WTC11 (cell line): ENCODE results near the gene MYBPC2. TPM values are rescaled to one million over a fixed set of nuclear protein-coding genes. Genes with fewer than 3 reads are reported as not detected.

Source experiments
- ATAC-seq: fragments of 200-7000 bp; cut with Tn5 transposase; 2 replicates; pipeline ENCODE4 v1.10.0; 2021; ENCODE audit warnings: mild to moderate bottlenecking, moderate library complexity
- CTCF ChIA-PET: fragments of 300-600 bp; sonication (Branson Sonifier 250); formaldehyde crosslinking; loops from one replicate; lab custom pipeline; 2021; ENCODE audit warnings: antibody characterized with exemption; lab: Charles Lee
- POLR2A ChIA-PET: fragments of 350-600 bp; sonication (Branson Sonifier 250); formaldehyde crosslinking; loops from one replicate; lab custom pipeline; 2021; ENCODE audit warnings: antibody characterized with exemption; lab: Charles Lee
- DNase-seq: peaks from one replicate; pipeline ENCODE4 v3.0.0; 2021; ENCODE audit warnings: low spot score
- H3K27ac Mint-ChIP-seq: 2 replicates; pipeline ENCODE4 v1.8.0; 2021; ENCODE audit warnings: mixed read lengths
- H3K27me3 Mint-ChIP-seq: 2 replicates; pipeline ENCODE4 v1.8.0; 2021; ENCODE audit warnings: low read depth, mild to moderate bottlenecking, moderate library complexity, mixed read lengths
- H3K36me3 Mint-ChIP-seq: 2 replicates; pipeline ENCODE4 v1.8.0; 2021; ENCODE audit warnings: mixed read lengths
- H3K4me1 Mint-ChIP-seq: 2 replicates; pipeline ENCODE4 v1.8.0; 2022; ENCODE audit warnings: mixed read lengths
- H3K4me3 Mint-ChIP-seq: 2 replicates; pipeline ENCODE4 v1.8.0; 2021; ENCODE audit warnings: mild to moderate bottlenecking, moderate library complexity, mixed read lengths
- H3K9me3 Mint-ChIP-seq: 2 replicates; pipeline ENCODE4 v1.8.0; 2021; ENCODE audit warnings: mixed read lengths
- CBFB ChIP-seq: sonication (generic); formaldehyde crosslinking; IDR thresholded peaks from 2 replicates; pipeline ENCODE4 v1.8.1; 2022; ENCODE audit warnings: mild to moderate bottlenecking, low read depth, missing genetic modification reagents
- CREB1 ChIP-seq: sonication (generic); formaldehyde crosslinking; IDR thresholded peaks from 2 replicates; pipeline ENCODE4 v1.8.0; 2023; ENCODE audit warnings: mild to moderate bottlenecking, missing genetic modification reagents
- E2F4 ChIP-seq: sonication (generic); formaldehyde crosslinking; IDR thresholded peaks from 2 replicates; pipeline ENCODE4 v1.8.1; 2022; ENCODE audit warnings: low read depth, mild to moderate bottlenecking, moderate library complexity, missing genetic modification reagents, borderline replicate concordance
- ESRRA ChIP-seq: sonication (generic); formaldehyde crosslinking; IDR thresholded peaks from 2 replicates; pipeline ENCODE4 v1.8.1; 2022; ENCODE audit warnings: mild to moderate bottlenecking, missing genetic modification reagents, borderline replicate concordance
- ETV6 ChIP-seq: sonication (generic); formaldehyde crosslinking; IDR thresholded peaks from 2 replicates; pipeline ENCODE4 v1.8.1; 2022; ENCODE audit warnings: mild to moderate bottlenecking, missing genetic modification reagents
- HMGA2 ChIP-seq: fragments of 250-450 bp; sonication (Bioruptor Pico); IDR thresholded peaks from 2 replicates; pipeline ENCODE4 v1.4.0; 2021; ENCODE audit warnings: mild to moderate bottlenecking, moderate library complexity
- NR1H2 ChIP-seq: sonication (generic); formaldehyde crosslinking; IDR thresholded peaks from 2 replicates; pipeline ENCODE4 v1.9.0; 2021; ENCODE audit warnings: mild to moderate bottlenecking, moderate library complexity, missing genetic modification reagents
- SOX15 ChIP-seq: fragments of 250-450 bp; sonication (Bioruptor Pico); IDR thresholded peaks from 2 replicates; pipeline ENCODE4 v1.9.0; 2021; ENCODE audit warnings: mild to moderate bottlenecking
- SP1 ChIP-seq: sonication (generic); formaldehyde crosslinking; conservative IDR thresholded peaks from 2 replicates; pipeline ENCODE4 v1.8.1; 2022; ENCODE audit warnings: missing genetic modification reagents
- ZBTB43 ChIP-seq: sonication (generic); formaldehyde crosslinking; IDR thresholded peaks from 2 replicates; pipeline ENCODE4 v1.8.1; 2023; ENCODE audit warnings: mild to moderate bottlenecking, missing genetic modification reagents
- ZNF219 ChIP-seq: sonication (generic); formaldehyde crosslinking; IDR thresholded peaks from 2 replicates; pipeline ENCODE4 v1.8.0; 2023; ENCODE audit warnings: missing genetic modification reagents, mild to moderate bottlenecking, borderline replicate concordance
- ZNF396 ChIP-seq: fragments of 250-450 bp; sonication (Bioruptor Pico); IDR thresholded peaks from 2 replicates; pipeline ENCODE4 v1.8.0; 2021; ENCODE audit warnings: mild to moderate bottlenecking, moderate library complexity, borderline replicate concordance
- ZNF416 ChIP-seq: fragments of 250-450 bp; sonication (Bioruptor Pico); IDR thresholded peaks from 2 replicates; pipeline ENCODE4 v1.9.0; 2021; ENCODE audit warnings: mild to moderate bottlenecking, inconsistent platforms
- ZNF532 ChIP-seq: fragments of 250-450 bp; sonication (Bioruptor Pico); IDR thresholded peaks from 2 replicates; pipeline ENCODE4 v1.9.0; 2021; ENCODE audit warnings: mild to moderate bottlenecking, borderline replicate concordance
- total RNA-seq: library from RNA; stranded (reverse); gene quantifications from 3 replicates; pipeline ENCODE4 v1.2.3, GENCODE V29; 2021
- TF ChIP-seq, protein P1 (sequence below): sonication (generic); formaldehyde crosslinking; IDR thresholded peaks from 2 replicates; pipeline ENCODE4 v1.8.0; 2023; ENCODE audit warnings: mild to moderate bottlenecking, missing genetic modification reagents
- TF ChIP-seq, protein P2 (sequence below): sonication (generic); formaldehyde crosslinking; IDR thresholded peaks from 2 replicates; pipeline ENCODE4 v1.8.0; 2022; ENCODE audit warnings: mild to moderate bottlenecking, missing genetic modification reagents
- TF ChIP-seq, protein P3 (sequence below): sonication (generic); formaldehyde crosslinking; IDR thresholded peaks from 2 replicates; pipeline ENCODE4 v1.8.1; 2022; ENCODE audit warnings: mild to moderate bottlenecking, missing genetic modification reagents, moderate library complexity, borderline replicate concordance
- TF ChIP-seq, protein P4 (sequence below): sonication (generic); formaldehyde crosslinking; IDR thresholded peaks from 2 replicates; pipeline ENCODE4 v1.8.0; 2022; ENCODE audit warnings: mild to moderate bottlenecking, missing genetic modification reagents

MYBPC2 gene
- total RNA-seq, 1 experiment from 2014 or later: 2.6 TPM

GRCh38 chr19:50447053-50447452, 14.4 kb downstream of the MYBPC2 start:
- ChIA-PET CTCF (interaction anchor here (1.0 kb wide), 1 partner anchor 19 kb away, joined by 3 read pairs; no protein-coding TSS in a partner anchor), POLR2A (no interaction called here)
- ATAC-seq (no peak), DNase-seq (no peak)
- Mint-ChIP-seq H3K27me3 (peaks cover 9% of the 10 kb centered on the region; the same call in 1 of the 2 replicates), H3K36me3 (peaks cover 3% of the 10 kb centered on the region), H3K4me3 (no peak overlapping the region), H3K9me3 (peaks cover 11% of the 10 kb centered on the region), H3K27ac (no peak overlapping the region), H3K4me1 (peaks cover 6% of the 10 kb centered on the region; the same call in 1 of the 2 replicates)
- TF ChIP-seq E2F4 (CRISPR knock-in tag) (no peak), ZNF416 (CRISPR knock-in tag) (no peak), ETV6 (CRISPR knock-in tag) (no peak), SOX15 (no peak), CBFB (CRISPR knock-in tag) (no peak), ZBTB43 (CRISPR knock-in tag) (no peak), ZNF396 (CRISPR knock-in tag) (no peak), SP1 (no peak), NR1H2 (CRISPR knock-in tag) (no peak)
- TF ChIP-seq, protein P1, sequence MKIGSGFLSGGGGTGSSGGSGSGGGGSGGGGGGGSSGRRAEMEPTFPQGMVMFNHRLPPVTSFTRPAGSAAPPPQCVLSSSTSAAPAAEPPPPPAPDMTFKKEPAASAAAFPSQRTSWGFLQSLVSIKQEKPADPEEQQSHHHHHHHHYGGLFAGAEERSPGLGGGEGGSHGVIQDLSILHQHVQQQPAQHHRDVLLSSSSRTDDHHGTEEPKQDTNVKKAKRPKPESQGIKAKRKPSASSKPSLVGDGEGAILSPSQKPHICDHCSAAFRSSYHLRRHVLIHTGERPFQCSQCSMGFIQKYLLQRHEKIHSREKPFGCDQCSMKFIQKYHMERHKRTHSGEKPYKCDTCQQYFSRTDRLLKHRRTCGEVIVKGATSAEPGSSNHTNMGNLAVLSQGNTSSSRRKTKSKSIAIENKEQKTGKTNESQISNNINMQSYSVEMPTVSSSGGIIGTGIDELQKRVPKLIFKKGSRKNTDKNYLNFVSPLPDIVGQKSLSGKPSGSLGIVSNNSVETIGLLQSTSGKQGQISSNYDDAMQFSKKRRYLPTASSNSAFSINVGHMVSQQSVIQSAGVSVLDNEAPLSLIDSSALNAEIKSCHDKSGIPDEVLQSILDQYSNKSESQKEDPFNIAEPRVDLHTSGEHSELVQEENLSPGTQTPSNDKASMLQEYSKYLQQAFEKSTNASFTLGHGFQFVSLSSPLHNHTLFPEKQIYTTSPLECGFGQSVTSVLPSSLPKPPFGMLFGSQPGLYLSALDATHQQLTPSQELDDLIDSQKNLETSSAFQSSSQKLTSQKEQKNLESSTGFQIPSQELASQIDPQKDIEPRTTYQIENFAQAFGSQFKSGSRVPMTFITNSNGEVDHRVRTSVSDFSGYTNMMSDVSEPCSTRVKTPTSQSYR (CRISPR knock-in tag): no peak
- TF ChIP-seq, protein P2, sequence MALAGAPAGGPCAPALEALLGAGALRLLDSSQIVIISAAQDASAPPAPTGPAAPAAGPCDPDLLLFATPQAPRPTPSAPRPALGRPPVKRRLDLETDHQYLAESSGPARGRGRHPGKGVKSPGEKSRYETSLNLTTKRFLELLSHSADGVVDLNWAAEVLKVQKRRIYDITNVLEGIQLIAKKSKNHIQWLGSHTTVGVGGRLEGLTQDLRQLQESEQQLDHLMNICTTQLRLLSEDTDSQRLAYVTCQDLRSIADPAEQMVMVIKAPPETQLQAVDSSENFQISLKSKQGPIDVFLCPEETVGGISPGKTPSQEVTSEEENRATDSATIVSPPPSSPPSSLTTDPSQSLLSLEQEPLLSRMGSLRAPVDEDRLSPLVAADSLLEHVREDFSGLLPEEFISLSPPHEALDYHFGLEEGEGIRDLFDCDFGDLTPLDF: no peak
- TF ChIP-seq, protein P3, sequence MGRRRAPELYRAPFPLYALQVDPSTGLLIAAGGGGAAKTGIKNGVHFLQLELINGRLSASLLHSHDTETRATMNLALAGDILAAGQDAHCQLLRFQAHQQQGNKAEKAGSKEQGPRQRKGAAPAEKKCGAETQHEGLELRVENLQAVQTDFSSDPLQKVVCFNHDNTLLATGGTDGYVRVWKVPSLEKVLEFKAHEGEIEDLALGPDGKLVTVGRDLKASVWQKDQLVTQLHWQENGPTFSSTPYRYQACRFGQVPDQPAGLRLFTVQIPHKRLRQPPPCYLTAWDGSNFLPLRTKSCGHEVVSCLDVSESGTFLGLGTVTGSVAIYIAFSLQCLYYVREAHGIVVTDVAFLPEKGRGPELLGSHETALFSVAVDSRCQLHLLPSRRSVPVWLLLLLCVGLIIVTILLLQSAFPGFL (CRISPR knock-in tag): no peak

- Mint-ChIP-seq H3K27me3 (peaks cover 9% of the 10 kb centered on the region; the same call in 1 of the 2 replicates), H3K27ac (no peak overlapping the region), H3K4me3 (no peak overlapping the region), H3K9me3 (peaks cover 11% of the 10 kb centered on the region), H3K4me1 (peaks cover 6% of the 10 kb centered on the region; the same call in 1 of the 2 replicates), H3K36me3 (peaks cover 3% of the 10 kb centered on the region)
- CTCF ChIA-PET: interaction anchor here (1.0 kb wide), 1 partner anchor 18 kb away, joined by 3 read pairs; no protein-coding TSS in a partner anchor
- DNase-seq: no peak
- POLR2A ChIA-PET: no interaction called here
- ATAC-seq: no peak
- TF ChIP-seq CREB1 (no peak), HMGA2 (no peak), ESRRA (CRISPR knock-in tag) (no peak), CBFB (CRISPR knock-in tag) (no peak), ZNF219 (no peak), ZNF532 (CRISPR knock-in tag) (no peak), E2F4 (CRISPR knock-in tag) (no peak)
- TF ChIP-seq, protein P4, sequence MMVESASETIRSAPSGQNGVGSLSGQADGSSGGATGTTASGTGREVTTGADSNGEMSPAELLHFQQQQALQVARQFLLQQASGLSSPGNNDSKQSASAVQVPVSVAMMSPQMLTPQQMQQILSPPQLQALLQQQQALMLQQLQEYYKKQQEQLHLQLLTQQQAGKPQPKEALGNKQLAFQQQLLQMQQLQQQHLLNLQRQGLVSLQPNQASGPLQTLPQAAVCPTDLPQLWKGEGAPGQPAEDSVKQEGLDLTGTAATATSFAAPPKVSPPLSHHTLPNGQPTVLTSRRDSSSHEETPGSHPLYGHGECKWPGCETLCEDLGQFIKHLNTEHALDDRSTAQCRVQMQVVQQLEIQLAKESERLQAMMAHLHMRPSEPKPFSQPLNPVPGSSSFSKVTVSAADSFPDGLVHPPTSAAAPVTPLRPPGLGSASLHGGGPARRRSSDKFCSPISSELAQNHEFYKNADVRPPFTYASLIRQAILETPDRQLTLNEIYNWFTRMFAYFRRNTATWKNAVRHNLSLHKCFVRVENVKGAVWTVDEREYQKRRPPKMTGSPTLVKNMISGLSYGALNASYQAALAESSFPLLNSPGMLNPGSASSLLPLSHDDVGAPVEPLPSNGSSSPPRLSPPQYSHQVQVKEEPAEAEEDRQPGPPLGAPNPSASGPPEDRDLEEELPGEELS (CRISPR knock-in tag): no peak
These were observed 15.1 kb downstream of the MYBPC2 start for GRCh38 chr19:50447750-50448149.
